ENCODE measurements around the gene FARP1. TPM values are rescaled to one million over a fixed set of nuclear protein-coding genes. Genes with fewer than 3 reads are reported as not detected.

Gene FARP1
- total and polyA plus RNA-seq, 2 of the 13 experiments (the other 11 are each of a cell fraction or from before 2014, with no cell fraction given): 70.6 to 126 TPM

GRCh38 chr13:98251708-98252107, 108.8 kb downstream of the FARP1 start:
- Histone ChIP-seq H3K9me3 (ENCODE audit: low read length) (no peaks in the 10 kb centered on the region), H3K36me3 (replicated peaks in 1 of 2; ENCODE audit: control insufficient read depth in 1 of 2, insufficient read depth in 2 of 2, low read length in 2 of 2) (peaks cover 2 to 26% of the 10 kb centered on the region in 2 experiments; a peak in 4 of 5 replicates), H3K27ac (ENCODE audit: extremely low read length, insufficient read depth, low read length) (no peak overlapping the region), H3K9ac (ENCODE audit: insufficient read depth, low read depth, low read length) (no peak overlapping the region), H4K20me1 (ENCODE audit: insufficient read depth, low read length) (peaks cover 16% of the 10 kb centered on the region; the same call in 1 of the 2 replicates), H2AFZ (ENCODE audit: low read length) (no peak overlapping the region), H3K27me3 (ENCODE audit: control insufficient read depth in 1 of 2, insufficient read depth in 2 of 2, low read length in 2 of 2) (no peaks in the 10 kb centered on the region), H3K4me1 (ENCODE audit: insufficient read depth, low read length) (peaks cover 98% of the 10 kb centered on the region), H3K4me3 (replicated peaks in 1 of 3; ENCODE audit: insufficient read depth in 1 of 3, low read depth in 2 of 3, low read length in 3 of 3) (no peak overlapping the region), H3K4me2 (ENCODE audit: low read depth, low read length) (no peak overlapping the region), H3K79me2 (ENCODE audit: insufficient read depth, low read length) (peaks cover 92% of the 10 kb centered on the region)
- TF ChIP-seq, protein P1, sequence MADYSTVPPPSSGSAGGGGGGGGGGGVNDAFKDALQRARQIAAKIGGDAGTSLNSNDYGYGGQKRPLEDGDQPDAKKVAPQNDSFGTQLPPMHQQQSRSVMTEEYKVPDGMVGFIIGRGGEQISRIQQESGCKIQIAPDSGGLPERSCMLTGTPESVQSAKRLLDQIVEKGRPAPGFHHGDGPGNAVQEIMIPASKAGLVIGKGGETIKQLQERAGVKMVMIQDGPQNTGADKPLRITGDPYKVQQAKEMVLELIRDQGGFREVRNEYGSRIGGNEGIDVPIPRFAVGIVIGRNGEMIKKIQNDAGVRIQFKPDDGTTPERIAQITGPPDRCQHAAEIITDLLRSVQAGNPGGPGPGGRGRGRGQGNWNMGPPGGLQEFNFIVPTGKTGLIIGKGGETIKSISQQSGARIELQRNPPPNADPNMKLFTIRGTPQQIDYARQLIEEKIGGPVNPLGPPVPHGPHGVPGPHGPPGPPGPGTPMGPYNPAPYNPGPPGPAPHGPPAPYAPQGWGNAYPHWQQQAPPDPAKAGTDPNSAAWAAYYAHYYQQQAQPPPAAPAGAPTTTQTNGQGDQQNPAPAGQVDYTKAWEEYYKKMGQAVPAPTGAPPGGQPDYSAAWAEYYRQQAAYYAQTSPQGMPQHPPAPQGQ (CRISPR knock-in tag; IDR thresholded peaks at IDR 0.05; ENCODE audit: borderline replicate concordance): no peak
- no peak for TF ChIP-seq SP140L (CRISPR knock-in tag; IDR thresholded peaks at IDR 0.05; ENCODE audit: borderline replicate concordance)
- TF ChIP-seq, protein P2, sequence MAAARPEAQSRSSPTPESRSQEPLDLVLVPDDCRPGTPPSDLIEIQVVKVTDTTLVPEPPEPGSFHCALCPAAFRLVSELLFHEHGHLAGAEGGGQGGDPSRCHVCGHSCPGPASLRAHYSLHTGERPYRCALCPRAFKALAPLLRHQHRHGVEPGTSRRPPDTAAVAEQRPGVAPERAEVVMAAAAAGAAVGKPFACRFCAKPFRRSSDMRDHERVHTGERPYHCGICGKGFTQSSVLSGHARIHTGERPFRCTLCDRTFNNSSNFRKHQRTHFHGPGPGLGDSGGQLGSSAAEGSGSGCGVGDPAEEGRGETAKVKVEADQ (CRISPR knock-in tag; IDR thresholded peaks at IDR 0.05; ENCODE audit: borderline replicate concordance): no peak
- no peak for TF ChIP-seq BCLAF1 (IDR thresholded peaks at IDR 0.05)
- no peak for TF ChIP-seq NFIC (IDR thresholded peaks at IDR 0.05; ENCODE audit: low read length)
- TF ChIP-seq, protein P3, sequence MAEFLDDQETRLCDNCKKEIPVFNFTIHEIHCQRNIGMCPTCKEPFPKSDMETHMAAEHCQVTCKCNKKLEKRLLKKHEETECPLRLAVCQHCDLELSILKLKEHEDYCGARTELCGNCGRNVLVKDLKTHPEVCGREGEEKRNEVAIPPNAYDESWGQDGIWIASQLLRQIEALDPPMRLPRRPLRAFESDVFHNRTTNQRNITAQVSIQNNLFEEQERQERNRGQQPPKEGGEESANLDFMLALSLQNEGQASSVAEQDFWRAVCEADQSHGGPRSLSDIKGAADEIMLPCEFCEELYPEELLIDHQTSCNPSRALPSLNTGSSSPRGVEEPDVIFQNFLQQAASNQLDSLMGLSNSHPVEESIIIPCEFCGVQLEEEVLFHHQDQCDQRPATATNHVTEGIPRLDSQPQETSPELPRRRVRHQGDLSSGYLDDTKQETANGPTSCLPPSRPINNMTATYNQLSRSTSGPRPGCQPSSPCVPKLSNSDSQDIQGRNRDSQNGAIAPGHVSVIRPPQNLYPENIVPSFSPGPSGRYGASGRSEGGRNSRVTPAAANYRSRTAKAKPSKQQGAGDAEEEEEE (CRISPR knock-in tag; IDR thresholded peaks at IDR 0.05; ENCODE audit: borderline replicate concordance): no peak
- no peak for TF ChIP-seq SP2 (CRISPR knock-in tag; IDR thresholded peaks at IDR 0.05)
- TF ChIP-seq ZNF546 (CRISPR knock-in tag; conservative IDR thresholded peaks at IDR 0.05): no peak
- TF ChIP-seq CEBPG (CRISPR knock-in tag; IDR thresholded peaks at IDR 0.05): peak; percentile 66
- no peak for TF ChIP-seq ETV6 (CRISPR knock-in tag; conservative IDR thresholded peaks at IDR 0.05)
- TF ChIP-seq FOXJ3 (CRISPR knock-in tag; IDR thresholded peaks at IDR 0.05; ENCODE audit: borderline replicate concordance): no peak
- TF ChIP-seq CEBPB (IDR thresholded peaks at IDR 0.05; ENCODE audit: borderline replicate concordance, low read depth, low read length): peak; percentile 72
- TF ChIP-seq PCBP1 (IDR thresholded peaks at IDR 0.05; ENCODE audit: borderline replicate concordance, low read depth, low read length): no peak
- TF ChIP-seq ZNF547 (CRISPR knock-in tag; IDR thresholded peaks at IDR 0.05): no peak
- TF ChIP-seq ZNF280D (CRISPR knock-in tag; IDR thresholded peaks at IDR 0.05): no peak
- BruUV-seq (replicated peaks): no TSS peak
- CTCF ChIA-PET (ENCODE audit: low intra/inter-chr PET ratio, low total read pairs): no interaction called here
- 97% methylated on average over 7 of the region's 7 CpGs for WGBS (ENCODE audit: low lambda C conversion rate)
- in situ Hi-C loops (cut with HindIII; ENCODE audit: extremely low pct_ligation_motif_present, low pct_unique_long_range_greater_than_20kb) (no loop called here), intact Hi-C loops (cut with micrococcal nuclease; ENCODE audit: unreplicated experiment) (no loop called here)
- DNase-seq (ENCODE audit: low spot score) (no peak), ATAC-seq (no peak), FAIRE-seq (no peak)
- POLR2A ChIA-PET: interaction anchor here (1.0 kb wide), 1 partner anchor 14 kb away, joined by 3 read pairs; no protein-coding TSS in a partner anchor

Data from HepG2 (cell line).